GM12874 (cell line): Measurements from ENCODE around the gene FBXO31.

ENCODE experiments used
- TF ChIP-seq, protein P1 (sequence below): IDR thresholded peaks from 2 replicates; pipeline ENCODE4 v1.5.1; 2011; ENCODE audit warnings: low read depth, mild to moderate bottlenecking, control low read depth, low read length, moderate library complexity; ENCODE audit not compliant: insufficient read depth

FBXO31 gene

DNA sequence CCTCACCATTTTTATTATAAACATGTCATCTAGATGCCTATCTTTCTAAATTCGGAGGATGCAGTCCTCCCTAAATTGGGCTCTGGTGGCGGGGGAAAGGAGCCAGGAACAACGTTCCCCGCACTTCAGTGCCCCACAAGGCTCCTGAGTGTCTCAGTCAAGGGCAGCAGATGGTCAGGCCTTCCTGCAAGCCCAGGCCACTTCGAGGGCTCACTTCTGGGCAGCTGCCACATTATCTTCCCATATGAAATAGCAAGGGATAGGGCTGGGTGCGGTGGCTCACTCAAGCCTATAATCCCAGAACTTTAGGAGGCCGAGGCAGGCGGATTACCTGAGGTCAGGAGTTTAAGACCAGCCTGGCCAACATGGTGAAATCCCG, 32.3 kb downstream of the FBXO31 start:
- TF ChIP-seq, protein P1, sequence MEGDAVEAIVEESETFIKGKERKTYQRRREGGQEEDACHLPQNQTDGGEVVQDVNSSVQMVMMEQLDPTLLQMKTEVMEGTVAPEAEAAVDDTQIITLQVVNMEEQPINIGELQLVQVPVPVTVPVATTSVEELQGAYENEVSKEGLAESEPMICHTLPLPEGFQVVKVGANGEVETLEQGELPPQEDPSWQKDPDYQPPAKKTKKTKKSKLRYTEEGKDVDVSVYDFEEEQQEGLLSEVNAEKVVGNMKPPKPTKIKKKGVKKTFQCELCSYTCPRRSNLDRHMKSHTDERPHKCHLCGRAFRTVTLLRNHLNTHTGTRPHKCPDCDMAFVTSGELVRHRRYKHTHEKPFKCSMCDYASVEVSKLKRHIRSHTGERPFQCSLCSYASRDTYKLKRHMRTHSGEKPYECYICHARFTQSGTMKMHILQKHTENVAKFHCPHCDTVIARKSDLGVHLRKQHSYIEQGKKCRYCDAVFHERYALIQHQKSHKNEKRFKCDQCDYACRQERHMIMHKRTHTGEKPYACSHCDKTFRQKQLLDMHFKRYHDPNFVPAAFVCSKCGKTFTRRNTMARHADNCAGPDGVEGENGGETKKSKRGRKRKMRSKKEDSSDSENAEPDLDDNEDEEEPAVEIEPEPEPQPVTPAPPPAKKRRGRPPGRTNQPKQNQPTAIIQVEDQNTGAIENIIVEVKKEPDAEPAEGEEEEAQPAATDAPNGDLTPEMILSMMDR: no peak

DNA sequence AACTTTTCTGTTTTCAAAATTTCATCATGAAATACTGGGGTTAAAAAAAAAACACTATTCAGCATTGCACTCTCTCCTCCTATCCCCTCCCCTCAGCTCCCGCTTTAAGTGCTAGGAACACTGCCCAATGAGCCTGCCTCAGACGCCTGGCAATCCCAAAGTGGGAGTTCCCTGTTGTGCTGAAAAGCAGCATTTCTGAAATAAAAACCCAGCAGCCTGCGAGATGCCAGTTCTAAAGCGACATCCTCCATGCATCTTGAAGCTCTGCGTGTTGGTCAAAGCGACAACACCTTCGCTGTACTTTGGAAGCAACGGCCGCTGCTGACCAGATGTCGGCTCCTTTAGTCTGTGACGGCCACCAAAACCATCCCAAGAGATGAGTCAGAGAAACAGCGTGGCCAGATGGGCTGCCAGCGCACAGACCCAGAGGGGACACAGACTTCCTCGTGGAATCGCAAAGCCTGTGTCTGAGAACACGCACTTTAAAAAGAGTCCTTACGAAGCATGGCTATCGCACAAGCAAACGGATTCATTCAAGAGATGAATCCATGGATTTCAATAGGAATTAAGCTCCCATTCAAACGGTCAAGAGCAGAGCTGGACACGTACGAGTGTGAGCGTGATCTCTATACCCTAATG, 32.8 kb downstream of the FBXO31 start:
- TF ChIP-seq, protein P1: no peak

DNA sequence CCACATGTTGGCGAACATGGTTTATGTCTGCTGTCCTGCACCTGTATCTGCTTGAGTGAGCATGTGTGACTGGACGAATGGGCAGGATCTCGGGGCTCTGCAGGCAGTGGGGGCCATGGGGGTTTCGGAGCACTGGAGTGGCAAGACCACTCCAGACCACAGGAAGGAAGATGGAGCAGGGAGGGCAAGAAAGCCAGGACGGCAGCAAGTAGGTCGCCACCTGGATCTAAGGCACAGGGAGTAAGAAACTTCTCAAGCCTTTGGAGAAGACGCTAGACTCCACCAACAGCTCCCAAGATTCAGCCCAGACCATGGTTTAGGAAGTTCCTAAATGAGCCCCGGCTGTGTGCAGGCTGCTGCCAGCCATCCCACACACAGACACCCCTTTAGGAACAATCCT, 33.5 kb downstream of the FBXO31 start:
- TF ChIP-seq, protein P1: no peak

GRCh38 chr16:87348616-87349157, 34.9 kb downstream of the FBXO31 start:
- TF ChIP-seq, protein P1: no peak

DNA sequence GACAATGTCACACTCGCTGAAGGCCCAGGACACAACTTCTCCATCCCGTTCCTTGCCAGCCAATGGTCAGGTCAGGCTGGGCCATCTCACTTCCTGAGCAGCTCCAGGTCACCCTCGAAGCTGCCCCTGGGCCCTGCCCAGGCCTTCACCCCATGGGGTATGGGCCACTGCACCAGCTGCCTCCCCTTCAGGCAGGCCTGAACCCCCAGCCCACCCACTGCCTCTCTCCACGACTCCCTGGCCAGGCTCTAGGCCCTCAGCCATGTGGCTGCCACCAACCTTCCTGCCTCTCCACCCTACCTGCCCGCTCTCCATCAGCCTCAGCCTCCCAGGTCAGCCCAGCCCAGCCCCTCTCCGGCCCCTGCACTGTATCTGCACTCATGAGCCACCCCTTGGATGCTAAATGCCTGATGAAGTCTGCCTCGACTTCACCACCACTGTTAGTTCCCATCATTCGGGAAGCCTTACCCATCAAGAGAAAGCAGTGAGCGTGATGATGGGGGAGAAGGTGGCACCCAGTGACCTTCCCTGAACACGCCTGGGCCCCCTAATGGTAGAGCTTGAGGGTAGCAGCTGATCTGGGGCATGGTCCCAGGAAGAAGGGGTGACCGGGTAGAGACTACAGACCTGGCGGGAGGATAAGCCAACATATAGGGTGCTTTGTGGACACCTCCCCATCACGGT, 35.5 kb downstream of the FBXO31 start:
- TF ChIP-seq, protein P1: 0 out of 2 replicates have a peak, but pooled peaks have one; percentile 9

GRCh38 chr16:87346517-87347060, 37.0 kb downstream of the FBXO31 start:
- TF ChIP-seq, protein P1: no peak

- TF ChIP-seq, protein P1: no peak
Observed at GRCh38 chr16:87345726-87346424, 37.7 kb downstream of the FBXO31 start.
